HL-60 (cell line): ENCODE data around the gene PANX1.

Source experiments
- CTCF ChIP-seq: IDR thresholded peaks from one replicate; pipeline ENCODE4 v1.5.1; 2011; ENCODE audit warnings: low read length, control low read depth, inconsistent platforms; ENCODE audit not compliant: insufficient read depth
- POLR2AphosphoS5 ChIP-seq: IDR thresholded peaks from 2 replicates; pipeline ENCODE4 v1.6.1; 2012; ENCODE audit warnings: low read depth
- SPI1 ChIP-seq: IDR thresholded peaks from 2 replicates; pipeline ENCODE4 v1.6.1; 2012; ENCODE audit warnings: low read depth, mild to moderate bottlenecking, borderline replicate concordance

- TF ChIP-seq CTCF (no peak), SPI1 (no peak), POLR2AphosphoS5 (no peak)
These were observed 44.5 kb upstream of the PANX1 start for GRCh38 chr11:94084164-94084563.
